Measurements from ENCODE around the gene ANXA1. TPM values are rescaled to one million over a fixed set of nuclear protein-coding genes. Genes with fewer than 3 reads are reported as not detected.

ANXA1 gene
- total RNA-seq, 2 donors from 2014 or later = 21.8 to 34.1 TPM

GRCh38 chr9:73158723-73159122, 7.1 kb downstream of the ANXA1 start:
- ATAC-seq = no peak
- DNase-seq = no peak
- intact Hi-C loops (cut with DNase I, micrococcal nuclease) = no loop called here

GRCh38 chr9:73160868-73161267, 9.2 kb downstream of the ANXA1 start:
- intact Hi-C loops (cut with DNase I, micrococcal nuclease) = no loop called here
- DNase-seq (no peak), ATAC-seq (no peak)

GRCh38 chr9:73162987-73163768, 11.5 kb downstream of the ANXA1 start:
- DNase-seq (no peak), ATAC-seq (no peak)
- intact Hi-C loops (cut with DNase I, micrococcal nuclease) = no loop called here

GRCh38 chr9:73165911-73166310, 14.2 kb downstream of the ANXA1 start:
- intact Hi-C loops (cut with DNase I, micrococcal nuclease) = no loop called here
- DNase-seq = no peak
- no peak for ATAC-seq

GRCh38 chr9:73166468-73166867, 14.8 kb downstream of the ANXA1 start:
- ATAC-seq = no peak
- intact Hi-C loops (cut with DNase I, micrococcal nuclease) = no loop called here

DNA sequence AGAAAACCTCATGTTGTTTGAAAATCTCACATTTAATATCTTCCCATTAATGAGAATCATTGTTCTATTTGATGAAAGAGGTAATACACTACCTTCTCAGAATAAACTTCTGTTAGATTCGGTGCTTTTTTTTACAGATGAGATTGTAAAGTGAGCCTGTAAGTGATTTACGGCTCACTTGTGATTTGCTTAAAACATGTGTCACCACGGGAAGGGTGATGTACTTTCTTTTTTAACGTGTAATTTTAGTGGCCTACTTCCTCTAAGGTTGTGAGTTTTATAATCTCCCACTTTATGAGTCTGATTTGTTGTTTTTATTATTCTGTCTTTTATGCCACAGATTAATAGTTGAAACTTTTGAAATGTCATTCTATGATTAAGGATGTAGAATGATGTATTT, 15.9 kb downstream of the ANXA1 start:
- intact Hi-C loops (cut with DNase I, micrococcal nuclease) = no loop called here
- peak; percentile 82 for ATAC-seq

More at GRCh38 chr9:73166468-73166867, 14.8 kb downstream of the ANXA1 start:
- no peak for DNase-seq

GRCh38 chr9:73168298-73168934, 16.8 kb downstream of the ANXA1 start:
- no peak for ATAC-seq
- intact Hi-C loops (cut with DNase I, micrococcal nuclease) = no loop called here
- DNase-seq = no peak

More for the DNA sequence above, 15.9 kb downstream of the ANXA1 start:
- DNase-seq = no peak

- DNase-seq = no peak
- intact Hi-C loops (cut with DNase I, micrococcal nuclease) = no loop called here
- ATAC-seq = no peak
Observed at GRCh38 chr9:73170185-73170957, 18.7 kb downstream of the ANXA1 start.

- no peak for ATAC-seq
- intact Hi-C loops (cut with DNase I, micrococcal nuclease) = no loop called here
- DNase-seq = no peak
Observed at GRCh38 chr9:73172901-73173215, 21.2 kb downstream of the ANXA1 start.

- intact Hi-C loops (cut with DNase I, micrococcal nuclease) = no loop called here
- DNase-seq = no peak
- ATAC-seq = no peak
Observed at GRCh38 chr9:73173557-73174329, 22.1 kb downstream of the ANXA1 start.

DNA sequence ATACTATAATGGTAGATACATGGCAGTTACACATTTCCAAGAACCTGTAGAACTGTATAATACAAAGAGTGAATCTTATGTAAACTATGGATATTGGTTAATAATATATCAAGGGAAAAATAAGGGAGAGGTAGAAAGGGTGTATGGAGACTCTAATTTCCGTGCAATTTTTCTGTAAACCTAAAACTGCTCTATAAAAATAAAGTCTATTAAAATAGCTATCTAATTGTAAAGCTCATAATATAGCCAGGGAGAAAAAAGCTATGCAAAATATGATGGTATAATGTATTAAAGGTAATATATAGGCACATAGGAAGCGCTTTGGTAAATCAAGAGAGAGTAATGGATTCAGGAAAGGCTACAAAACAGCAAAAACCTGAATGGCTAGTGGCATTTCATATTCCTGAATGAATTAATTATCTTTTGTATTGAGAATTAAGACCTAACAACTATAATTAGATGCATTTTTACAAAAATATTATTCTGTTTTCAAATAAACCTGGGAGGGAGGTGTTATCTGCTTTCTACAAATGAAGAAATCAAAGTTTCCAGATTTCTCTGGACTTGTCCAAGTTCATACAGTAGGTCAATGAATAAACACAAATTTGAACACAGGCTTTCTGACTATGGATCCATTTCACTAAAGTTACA, 22.8 kb downstream of the ANXA1 start:
- ATAC-seq = no peak
- intact Hi-C loops (cut with DNase I, micrococcal nuclease) = no loop called here
- no peak for DNase-seq

DNA sequence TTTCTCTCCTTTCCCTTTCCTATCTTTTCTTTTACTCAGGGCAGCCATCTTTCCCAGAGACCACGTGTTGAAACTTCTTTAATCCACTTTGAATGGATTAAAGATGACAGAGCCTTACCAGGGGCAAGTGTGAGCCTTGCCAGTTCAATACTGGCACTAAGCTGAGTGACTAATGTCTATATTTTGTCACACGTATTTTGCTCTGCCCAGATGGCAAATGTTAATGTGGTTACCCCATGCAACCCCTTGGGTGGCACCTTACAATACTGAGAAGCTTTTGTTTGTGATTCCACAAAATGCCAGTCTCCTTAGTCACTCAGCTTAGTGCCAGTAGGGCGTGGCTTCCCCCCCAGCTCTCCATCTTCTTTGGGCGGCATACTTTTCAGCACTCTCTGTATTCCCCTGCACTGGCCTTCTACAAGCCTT, 24.8 kb downstream of the ANXA1 start:
- intact Hi-C loops (cut with DNase I, micrococcal nuclease) = no loop called here
- DNase-seq (no peak), ATAC-seq (no peak)

- intact Hi-C loops (cut with DNase I, micrococcal nuclease) = no loop called here
- ATAC-seq (no peak), DNase-seq (no peak)
Observed at GRCh38 chr9:73178044-73178443, 26.4 kb downstream of the ANXA1 start.

GRCh38 chr9:73179589-73179988, 27.9 kb downstream of the ANXA1 start:
- intact Hi-C loops (cut with DNase I, micrococcal nuclease) = no loop called here
- no peak for DNase-seq
- ATAC-seq = no peak

- intact Hi-C loops (cut with DNase I, micrococcal nuclease) = loop anchor here (5.0 to 10.0 kb wide), 3 partner anchors 66 to 316 kb away; no protein-coding TSS in a partner anchor
- DNase-seq (no peak), ATAC-seq (no peak)
Observed at GRCh38 chr9:73180403-73180802, 28.7 kb downstream of the ANXA1 start.

- ATAC-seq (no peak), DNase-seq (no peak)
- intact Hi-C loops (cut with DNase I, micrococcal nuclease) = loop anchor here (5.0 to 10.0 kb wide), 3 partner anchors 68 to 318 kb away; no protein-coding TSS in a partner anchor
Observed at GRCh38 chr9:73182928-73183327, 31.3 kb downstream of the ANXA1 start.

GRCh38 chr9:73183428-73183827, 31.8 kb downstream of the ANXA1 start:
- ATAC-seq (no peak), DNase-seq (no peak)
- intact Hi-C loops (cut with DNase I, micrococcal nuclease) = loop anchor here (5.0 to 10.0 kb wide), 3 partner anchors 69 to 319 kb away; no protein-coding TSS in a partner anchor
